GM12878 (cell line): ENCODE measurements around the gene MYO19. TPM values are rescaled to one million over a fixed set of nuclear protein-coding genes. Genes with fewer than 3 reads are reported as not detected.

ENCODE experiments used
- ATAC-seq: fragments of 200-7000 bp; cut with Tn5 transposase; 3 replicates; pipeline ENCODE4 v1.9.1; 2020; ENCODE audit warnings: mild to moderate bottlenecking, moderate library complexity
- BruUV-seq: library from RNA; stranded (reverse); fragments of 400-500 nt; replicated peaks from 2 replicates; lab custom pipeline; 2021; lab: Mats Ljungman, UMichigan
- CTCF ChIA-PET: fragments of 300-600 bp; sonication (Branson Sonifier 250); formaldehyde crosslinking; extraction: SDS; loops from one replicate; lab custom pipeline; 2021; ENCODE audit warnings: inconsistent platforms; lab: Yijun Ruan, JAX
- POLR2A ChIA-PET: fragments of 350-600 bp; formaldehyde crosslinking; extraction: SDS; loops from one replicate; lab custom pipeline; 2021; ENCODE audit warnings: inconsistent platforms; lab: Charles Lee
- RAD21 ChIA-PET: fragments of 300-600 bp; sonication (Branson Sonifier 250); formaldehyde crosslinking; loops from one replicate; lab custom pipeline; 2023; ENCODE audit warnings: antibody characterized with exemption; ENCODE audit not compliant: unreplicated experiment; lab: Charles Lee
- SMC1A ChIA-PET: fragments of 300-600 bp; sonication (Branson Sonifier 250); formaldehyde crosslinking; loops from one replicate; lab custom pipeline; 2023; ENCODE audit not compliant: unreplicated experiment, uncharacterized antibody; lab: Charles Lee
- DNase-seq: peaks from one replicate; pipeline ENCODE4 v3.0.0-alpha.2; 2011; ENCODE audit warnings: low read depth, low spot score
- FAIRE-seq: peaks from 3 replicates; lab custom pipeline; 2011; peaks lifted over from hg19 to GRCh38; lab: Jason Lieb, UNC
- H2AFZ ChIP-seq: 2 replicates; pipeline ENCODE4 v1.6.0; 2011; ENCODE audit warnings: low read depth, low read length, control low read depth; ENCODE audit not compliant: control insufficient read depth
- H3K27ac ChIP-seq: 2 replicates; pipeline ENCODE4 v1.5.1; 2011; ENCODE audit warnings: control low read depth; ENCODE audit not compliant: control insufficient read depth, insufficient read depth
- H3K27me3 ChIP-seq, 2 experiments: replicated peaks in 1 of 2; 2 replicates each; pipeline versions ENCODE4 v1.6.0 to v1.6.1; 2011; ENCODE audit warnings: low read length in 1 of 2; ENCODE audit not compliant: control insufficient read depth in 2 of 2, insufficient read depth in 2 of 2
- H3K36me3 ChIP-seq, 2 experiments: 2 replicates each; pipeline ENCODE4 v1.5.1; 2011; ENCODE audit warnings: low read length in 1 of 2; ENCODE audit not compliant: control insufficient read depth in 2 of 2, insufficient read depth in 2 of 2
- H3K4me1 ChIP-seq: 2 replicates; pipeline ENCODE4 v1.6.1; 2011; ENCODE audit warnings: mild to moderate bottlenecking, low read length, moderate library complexity, mixed read lengths; ENCODE audit not compliant: control insufficient read depth, insufficient read depth
- H3K4me2 ChIP-seq: 2 replicates; pipeline ENCODE4 v1.6.0; 2011; ENCODE audit warnings: control low read depth; ENCODE audit not compliant: control insufficient read depth, insufficient read depth
- H3K4me3 ChIP-seq: fragments of 200-600 bp; sonication (generic); 2 replicates; pipeline ENCODE4 v1.5.1; 2016
- H3K79me2 ChIP-seq: 2 replicates; pipeline ENCODE4 v1.6.0; 2011; ENCODE audit warnings: low read length; ENCODE audit not compliant: control insufficient read depth, insufficient read depth
- H3K9ac ChIP-seq: 2 replicates; pipeline ENCODE4 v1.8.0; 2011; ENCODE audit warnings: low read length, control low read depth, mixed read lengths; ENCODE audit not compliant: control insufficient read depth, insufficient read depth
- H3K9me3 ChIP-seq: replicated peaks from 3 replicates; pipeline ENCODE4 v1.5.1; 2011; ENCODE audit warnings: mild to moderate bottlenecking, low read length; ENCODE audit not compliant: control insufficient read depth, insufficient read depth
- H4K20me1 ChIP-seq: 2 replicates; pipeline ENCODE4 v1.6.0; 2011; ENCODE audit not compliant: control insufficient read depth, insufficient read depth
- CUX1 ChIP-seq: IDR thresholded peaks from 2 replicates; pipeline ENCODE4 v1.6.1; 2012; ENCODE audit warnings: improper control_type of control experiment, low read depth, low read length; ENCODE audit not compliant: insufficient replicate concordance
- MEF2B ChIP-seq: fragments of 450-650 bp; IDR thresholded peaks from 2 replicates; pipeline ENCODE4 v1.6.1; 2018; ENCODE audit warnings: mild to moderate bottlenecking, moderate library complexity; ENCODE audit not compliant: partially characterized antibody, poor library complexity, severe bottlenecking
- PML ChIP-seq: IDR thresholded peaks from 2 replicates; pipeline ENCODE4 v1.6.1; 2012; ENCODE audit warnings: low read length, inconsistent platforms
- POLR2AphosphoS5 ChIP-seq: IDR thresholded peaks from 2 replicates; pipeline ENCODE4 v1.6.1; 2011; ENCODE audit warnings: mild to moderate bottlenecking, low read length, inconsistent platforms
- ZNF384 ChIP-seq: IDR thresholded peaks from 2 replicates; pipeline ENCODE4 v1.6.1; 2012; ENCODE audit warnings: low read depth, mild to moderate bottlenecking, low read length, improper control_type of control experiment, borderline replicate concordance
- WGBS: methylation state at CpG from one replicate; pipeline ENCODE4 v1.1.6; 2016; ENCODE audit warnings: low lambda C conversion rate; ENCODE audit not compliant: insufficient replicate concordance, insufficient coverage; ENCODE audit errors: missing lambda C conversion rate; 5-methylcytosine and 5-hydroxymethylcytosine counted together
- in situ Hi-C: fragments of 300-500 bp; cut with MboI; formaldehyde crosslinking; loops from 9 replicates; pipeline ENCODE4 v1.14.3; 2018; ENCODE audit warnings: mixed read lengths
- intact Hi-C: fragments of 100-400 bp; cut with micrococcal nuclease; formaldehyde crosslinking; loops from one replicate; pipeline ENCODE4 v1.14.2; 2022; ENCODE audit not compliant: unreplicated experiment
- polyA plus RNA-seq, 11 experiments: library from polyadenylated mRNA; depleted of rRNA in 4 of 11; unstranded in 6 of 11; stranded (reverse) in 5 of 11; fragments of >200 nt; fragmentation: Nextera tagmentation in 4 of 11; fragmentation: Illumina TruSeq in 1 of 11; extraction: Ambion mirVana in 4 of 11; extraction: Trizol in 1 of 11; gene quantifications; 1 replicate in 1 of 11; 2 replicates in 10 of 11; pipeline versions ENCODE4 v1.2.1 to v1.2.3, GENCODE V29; 2011 to 2016; ENCODE audit warnings: inconsistent platforms in 2 of 11, missing spikeins in 2 of 11, low read depth in 1 of 11
- total RNA-seq, 4 experiments: library from RNA; depleted of rRNA in 3 of 4; stranded (reverse); fragments of >200 nt in 3 of 4; fragmentation: Illumina TruSeq in 1 of 4; extraction: Trizol in 1 of 4; gene quantifications; 2 replicates each; pipeline versions ENCODE4 v1.2.1 to v1.2.3, GENCODE V29; 2013 to 2021

Gene MYO19
- total and polyA plus RNA-seq, 10 of the 15 experiments (the other 5 are each of a cell fraction or from before 2014, with no cell fraction given), result 11.4 to 103 (median 67.1) TPM

- RAD21 ChIA-PET, result no interaction called here
- SMC1A ChIA-PET, result no interaction called here
- H3K27me3 ChIP-seq, result no peaks in the 10 kb centered on the region
- no peaks in the 10 kb centered on the region for H3K4me1 ChIP-seq
- POLR2A ChIA-PET, result no interaction called here
- BruUV-seq, result no TSS peak
- H3K4me2 ChIP-seq, result no peak overlapping the region
- H3K36me3 ChIP-seq, result peaks cover 25 to 29% of the 10 kb centered on the region in 2 experiments
- CTCF ChIA-PET, result no interaction called here
- no peak for TF ChIP-seq CUX1
- no peak for TF ChIP-seq MEF2B
- no peak for TF ChIP-seq POLR2AphosphoS5
- TF ChIP-seq PML, result no peak
- no peak for TF ChIP-seq ZNF384
- H3K27ac ChIP-seq, result no peak overlapping the region
- DNase-seq (no peak), ATAC-seq (no peak), FAIRE-seq (no peak)
- H3K9me3 ChIP-seq, result no peaks in the 10 kb centered on the region
- H2AFZ ChIP-seq, result no peak overlapping the region
- no peaks in the 10 kb centered on the region for H3K79me2 ChIP-seq
- intact Hi-C loops (no loop called here), in situ Hi-C loops (no loop called here)
- H4K20me1 ChIP-seq, result no peaks in the 10 kb centered on the region
- no peak overlapping the region for H3K4me3 ChIP-seq
- 97% methylated on average over 7 of the region's 7 CpGs for WGBS
- H3K9ac ChIP-seq, result no peak overlapping the region
Measured at GRCh38 chr17:36503456-36504155, 31.1 kb downstream of the MYO19 start.
